ENCODE measurements around the gene COPS4.
"Not testable (repeated sequence)": the region's sequence is repeated elsewhere in the genome, so short reads cannot be mapped to it uniquely, and the experiment has no call there.

Gene COPS4

DNA sequence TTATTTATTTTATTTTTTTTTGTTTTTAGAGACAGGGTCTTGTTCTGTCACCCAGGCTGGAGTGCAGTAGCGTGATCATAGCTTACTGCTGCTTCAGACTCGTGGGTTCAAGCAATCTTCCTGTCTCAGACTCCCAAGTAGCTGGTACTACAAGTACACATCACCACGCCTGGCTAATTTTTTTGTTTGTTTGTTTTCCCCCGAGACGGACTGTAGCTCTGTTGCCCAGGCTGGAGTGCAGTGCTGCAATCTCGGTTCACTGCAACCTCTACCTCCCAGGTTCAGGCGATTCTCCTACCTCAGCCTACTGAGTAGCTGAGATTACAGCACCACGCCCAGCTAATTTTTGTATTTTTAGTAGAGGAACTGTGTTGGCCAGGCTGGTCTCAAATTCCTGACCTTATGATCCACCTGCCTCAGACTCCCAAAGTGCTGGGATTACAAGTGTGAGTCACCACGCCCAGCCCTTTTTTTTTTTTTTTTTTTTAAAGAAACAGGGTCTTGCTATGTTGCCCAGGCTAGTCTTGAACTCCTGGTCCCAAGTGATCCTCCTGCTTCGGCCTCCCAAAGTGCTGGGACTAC lies 32.2 kb downstream of the COPS4 start:
- Histone ChIP-seq H3K27me3 (replicated peaks in 2 of 5; ENCODE audit: control insufficient read depth in 4 of 5, insufficient read depth in 5 of 5, low read length in 4 of 5) (no peaks in the 10 kb centered on the region), H3K4me1 (ENCODE audit: control extremely low read depth in 1 of 4, control insufficient read depth in 4 of 4, insufficient read depth in 4 of 4, low read length in 3 of 4) (peaks cover 0 to 3% (median 0%) of the 10 kb centered on the region in 4 experiments), H3K9me3 (ENCODE audit: control extremely low read depth in 1 of 5, control insufficient read depth in 4 of 5, insufficient read depth in 2 of 5, low read depth in 1 of 5, low read length in 4 of 5) (no peaks in the 10 kb centered on the region), H3K27ac (ENCODE audit: insufficient read depth in 1 of 2, low read depth in 1 of 2, low read length in 2 of 2, poor library complexity in 1 of 2, severe bottlenecking in 2 of 2) (no peak overlapping the region), H3K4me3 (ENCODE audit: control insufficient read depth in 1 of 7, extremely low read depth in 1 of 7, insufficient read depth in 4 of 7, low read depth in 2 of 7, low read length in 6 of 7) (no peak overlapping the region), H3K36me3 (ENCODE audit: control insufficient read depth in 4 of 4, insufficient read depth in 4 of 4, low read length in 3 of 4) (peaks cover 19 to 58% (median 32%) of the 10 kb centered on the region in 4 experiments)
- 97% methylated on average over 8 of the region's 10 CpGs for WGBS (ENCODE audit: insufficient coverage)
- DNase-seq, result no peak
- POLR2A ChIA-PET, result no interaction called here
- CTCF ChIA-PET, result interaction anchor here (1.1 to 1.4 kb wide), 3 partner anchors 8 to 193 kb away, joined by 3 to 4 read pairs (median 3); no protein-coding TSS in a partner anchor

- peaks cover 4 to 40% (median 30%) of the 10 kb centered on the region in 4 experiments for H3K36me3 ChIP-seq (ENCODE audit: control insufficient read depth in 4 of 4, insufficient read depth in 4 of 4, low read length in 3 of 4)
These were observed 36.1 kb downstream of the COPS4 start for GRCh38 chr4:83071116-83071515.

DNA sequence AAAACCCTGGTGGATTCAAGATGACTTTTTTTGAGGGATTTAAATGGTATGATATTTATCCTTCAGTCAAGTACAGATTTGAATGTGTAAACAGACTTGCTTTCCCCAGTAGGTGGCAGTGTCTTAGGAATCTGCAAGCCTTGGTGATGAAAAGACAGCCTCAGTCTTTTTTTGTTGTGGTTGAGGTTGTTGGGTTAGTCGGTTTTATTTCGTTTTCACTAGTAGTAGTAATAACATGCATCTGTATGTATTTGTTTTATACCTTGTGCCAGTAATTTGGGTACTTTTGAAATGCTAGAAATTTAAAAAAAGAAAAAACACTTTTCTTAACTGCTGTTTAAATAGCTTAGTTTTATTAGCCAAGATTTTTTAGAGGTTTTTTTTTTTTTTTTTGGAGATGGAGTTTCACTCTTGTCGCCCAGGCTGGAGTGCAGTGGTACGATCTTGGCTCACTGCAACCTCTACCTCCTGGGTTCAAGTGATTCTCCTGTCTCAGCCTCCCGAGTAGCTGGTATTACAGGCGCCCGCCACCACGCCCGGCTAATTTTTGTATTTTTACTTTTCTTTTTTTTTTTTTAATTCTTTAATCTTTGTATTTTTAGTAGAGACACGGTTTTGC lies 39.2 kb downstream of the COPS4 start:
- CTCF ChIA-PET, result interaction anchor here (0.6 to 4.3 kb wide), 17 partner anchors 9 to 358 kb away, joined by 3 to 30 read pairs (median 5); partner anchors contain the start of gene PLAC8
- Histone ChIP-seq H3K27me3 (replicated peaks in 2 of 5; ENCODE audit: control insufficient read depth in 4 of 5, insufficient read depth in 5 of 5, low read length in 4 of 5) (no peaks in the 10 kb centered on the region), H3K27ac (ENCODE audit: insufficient read depth in 1 of 2, low read depth in 1 of 2, low read length in 2 of 2, poor library complexity in 1 of 2, severe bottlenecking in 2 of 2) (no peak overlapping the region), H3K36me3 (ENCODE audit: control insufficient read depth in 4 of 4, insufficient read depth in 4 of 4, low read length in 3 of 4) (peaks cover 4 to 30% (median 14%) of the 10 kb centered on the region in 4 experiments), H3K9me3 (ENCODE audit: control extremely low read depth in 1 of 5, control insufficient read depth in 4 of 5, insufficient read depth in 2 of 5, low read depth in 1 of 5, low read length in 4 of 5) (no peaks in the 10 kb centered on the region), H3K4me3 (ENCODE audit: control insufficient read depth in 1 of 7, extremely low read depth in 1 of 7, insufficient read depth in 4 of 7, low read depth in 2 of 7, low read length in 6 of 7) (no peak overlapping the region), H3K4me1 (ENCODE audit: control extremely low read depth in 1 of 4, control insufficient read depth in 4 of 4, insufficient read depth in 4 of 4, low read length in 3 of 4) (peaks cover 3 to 15% (median 12%) of the 10 kb centered on the region in 4 experiments)
- DNase-seq, result peak; percentile 91 to 95 (median 95)
- WGBS (ENCODE audit: insufficient coverage), result 50% methylated on average over 2 of the region's 10 CpGs
- POLR2A ChIA-PET, result no interaction called here

More at GRCh38 chr4:83071116-83071515, 36.1 kb downstream of the COPS4 start:
- CTCF ChIA-PET, result interaction anchor here (0.7 to 1.9 kb wide), 10 partner anchors 9 to 264 kb away, joined by 3 to 5 read pairs (median 3); partner anchors contain the start of genes COPS4 and COQ2
- no peak overlapping the region for H3K4me3 ChIP-seq (ENCODE audit: control insufficient read depth in 1 of 7, extremely low read depth in 1 of 7, insufficient read depth in 4 of 7, low read depth in 2 of 7, low read length in 6 of 7)
- H3K4me1 ChIP-seq (ENCODE audit: control extremely low read depth in 1 of 4, control insufficient read depth in 4 of 4, insufficient read depth in 4 of 4, low read length in 3 of 4), result peaks cover 3 to 13% (median 12%) of the 10 kb centered on the region in 4 experiments
- WGBS (ENCODE audit: insufficient coverage), result no CpG with 5 or more reads among the region's 1 CpG
- no peaks in the 10 kb centered on the region for H3K27me3 ChIP-seq (replicated peaks in 2 of 5; ENCODE audit: control insufficient read depth in 4 of 5, insufficient read depth in 5 of 5, low read length in 4 of 5)
- no peak overlapping the region for H3K27ac ChIP-seq (ENCODE audit: insufficient read depth in 1 of 2, low read depth in 1 of 2, low read length in 2 of 2, poor library complexity in 1 of 2, severe bottlenecking in 2 of 2)
- POLR2A ChIA-PET, result no interaction called here
- DNase-seq, result no peak
- no peaks in the 10 kb centered on the region for H3K9me3 ChIP-seq (ENCODE audit: control extremely low read depth in 1 of 5, control insufficient read depth in 4 of 5, insufficient read depth in 2 of 5, low read depth in 1 of 5, low read length in 4 of 5)

DNA sequence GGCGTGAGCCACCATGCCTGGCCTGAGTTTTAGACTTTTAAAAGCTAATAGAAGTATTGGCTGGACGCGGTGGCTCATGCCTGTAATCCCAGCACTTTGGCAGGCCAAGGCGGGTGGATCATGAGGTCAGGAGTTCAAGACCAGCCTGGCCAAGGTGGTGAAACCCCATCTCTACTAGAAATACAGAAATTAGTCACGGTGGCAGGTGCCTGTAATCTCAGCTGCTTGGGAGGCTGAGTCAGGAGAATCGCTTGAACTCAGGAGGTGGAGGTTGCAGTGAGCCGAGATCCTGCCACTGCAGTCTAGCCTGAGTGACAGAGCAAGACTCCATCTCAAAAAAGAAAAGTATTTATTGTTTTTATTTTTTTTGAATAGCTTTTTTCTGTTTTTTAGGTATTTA lies 39.8 kb downstream of the COPS4 start:
- H3K4me1 ChIP-seq (ENCODE audit: control extremely low read depth in 1 of 4, control insufficient read depth in 4 of 4, insufficient read depth in 4 of 4, low read length in 3 of 4), result peaks cover 3 to 15% (median 12%) of the 10 kb centered on the region in 4 experiments
- H3K9me3 ChIP-seq (ENCODE audit: control extremely low read depth in 1 of 5, control insufficient read depth in 4 of 5, insufficient read depth in 2 of 5, low read depth in 1 of 5, low read length in 4 of 5); H3K27me3 ChIP-seq (replicated peaks in 2 of 5; ENCODE audit: control insufficient read depth in 4 of 5, insufficient read depth in 5 of 5, low read length in 4 of 5); DNase-seq; H3K4me3 ChIP-seq (ENCODE audit: control insufficient read depth in 1 of 7, extremely low read depth in 1 of 7, insufficient read depth in 4 of 7, low read depth in 2 of 7, low read length in 6 of 7); H3K27ac ChIP-seq (ENCODE audit: insufficient read depth in 1 of 2, low read depth in 1 of 2, low read length in 2 of 2, poor library complexity in 1 of 2, severe bottlenecking in 2 of 2): not testable (repeated sequence)
- ChIA-PET CTCF (interaction anchor here (0.6 to 4.3 kb wide), 24 partner anchors 8 to 358 kb away, joined by 3 to 30 read pairs (median 4); partner anchors contain the start of genes COQ2 and PLAC8), POLR2A (interaction anchor here (1.5 kb wide), 1 partner anchor 9 kb away, joined by 4 read pairs; no protein-coding TSS in a partner anchor)
- peaks cover 4 to 25% (median 10%) of the 10 kb centered on the region in 4 experiments for H3K36me3 ChIP-seq (ENCODE audit: control insufficient read depth in 4 of 4, insufficient read depth in 4 of 4, low read length in 3 of 4)
- WGBS (ENCODE audit: insufficient coverage), result 92% methylated on average over 4 of the region's 7 CpGs

- H3K9me3 ChIP-seq (ENCODE audit: control extremely low read depth in 1 of 5, control insufficient read depth in 4 of 5, insufficient read depth in 2 of 5, low read depth in 1 of 5, low read length in 4 of 5), result no peaks in the 10 kb centered on the region
- ChIA-PET CTCF (interaction anchor here (0.7 to 4.3 kb wide), 23 partner anchors 9 to 287 kb away, joined by 3 to 30 read pairs (median 3); partner anchors contain the start of gene COQ2), POLR2A (interaction anchor here (0.6 to 1.5 kb wide), 3 partner anchors 9 to 228 kb away, joined by 3 to 5 read pairs (median 4); no protein-coding TSS in a partner anchor)
- 48% methylated on average over 2 of the region's 4 CpGs for WGBS (ENCODE audit: insufficient coverage)
- peak; percentile 46 to 86 (median 81) for DNase-seq
- H3K27ac ChIP-seq (ENCODE audit: insufficient read depth in 1 of 2, low read depth in 1 of 2, low read length in 2 of 2, poor library complexity in 1 of 2, severe bottlenecking in 2 of 2), result no peak overlapping the region
- no peaks in the 10 kb centered on the region for H3K27me3 ChIP-seq (replicated peaks in 2 of 5; ENCODE audit: control insufficient read depth in 4 of 5, insufficient read depth in 5 of 5, low read length in 4 of 5)
- H3K4me3 ChIP-seq (ENCODE audit: control insufficient read depth in 1 of 7, extremely low read depth in 1 of 7, insufficient read depth in 4 of 7, low read depth in 2 of 7, low read length in 6 of 7), result peak overlapping the region in 1 of 7 experiments; percentile 23
- H3K4me1 ChIP-seq (ENCODE audit: control extremely low read depth in 1 of 4, control insufficient read depth in 4 of 4, insufficient read depth in 4 of 4, low read length in 3 of 4), result peaks cover 3 to 15% (median 12%) of the 10 kb centered on the region in 4 experiments
- H3K36me3 ChIP-seq (ENCODE audit: control insufficient read depth in 4 of 4, insufficient read depth in 4 of 4, low read length in 3 of 4), result peaks cover 2 to 19% (median 9%) of the 10 kb centered on the region in 4 experiments
These were observed 40.5 kb downstream of the COPS4 start for GRCh38 chr4:83075311-83076095.

GRCh38 chr4:83080561-83080960 lies 45.6 kb downstream of the COPS4 start:
- WGBS (ENCODE audit: insufficient coverage), result 93% methylated on average over 2 of the region's 6 CpGs
- H3K4me3 ChIP-seq (ENCODE audit: control insufficient read depth in 1 of 7, extremely low read depth in 1 of 7, insufficient read depth in 4 of 7, low read depth in 2 of 7, low read length in 6 of 7), result no peak overlapping the region
- H3K36me3 ChIP-seq (ENCODE audit: control insufficient read depth in 4 of 4, insufficient read depth in 4 of 4, low read length in 3 of 4), result peaks cover 0 to 12% (median 6%) of the 10 kb centered on the region in 4 experiments
- H3K9me3 ChIP-seq (ENCODE audit: control extremely low read depth in 1 of 5, control insufficient read depth in 4 of 5, insufficient read depth in 2 of 5, low read depth in 1 of 5, low read length in 4 of 5), result no peaks in the 10 kb centered on the region
- H3K27ac ChIP-seq (ENCODE audit: insufficient read depth in 1 of 2, low read depth in 1 of 2, low read length in 2 of 2, poor library complexity in 1 of 2, severe bottlenecking in 2 of 2), result no peak overlapping the region
- DNase-seq, result no peak
- no peaks in the 10 kb centered on the region for H3K27me3 ChIP-seq (replicated peaks in 2 of 5; ENCODE audit: control insufficient read depth in 4 of 5, insufficient read depth in 5 of 5, low read length in 4 of 5)
- POLR2A ChIA-PET, result no interaction called here
- peaks cover 0 to 29% (median 10%) of the 10 kb centered on the region in 4 experiments for H3K4me1 ChIP-seq (ENCODE audit: control extremely low read depth in 1 of 4, control insufficient read depth in 4 of 4, insufficient read depth in 4 of 4, low read length in 3 of 4)
- CTCF ChIA-PET, result interaction anchor here (0.9 to 1.0 kb wide), 2 partner anchors 14 to 184 kb away, joined by 3 read pairs; no protein-coding TSS in a partner anchor

Measured in common myeloid progenitor, CD34-positive (primary cell).